ENCODE measurements around the gene GMNC.

The GMNC gene

DNA sequence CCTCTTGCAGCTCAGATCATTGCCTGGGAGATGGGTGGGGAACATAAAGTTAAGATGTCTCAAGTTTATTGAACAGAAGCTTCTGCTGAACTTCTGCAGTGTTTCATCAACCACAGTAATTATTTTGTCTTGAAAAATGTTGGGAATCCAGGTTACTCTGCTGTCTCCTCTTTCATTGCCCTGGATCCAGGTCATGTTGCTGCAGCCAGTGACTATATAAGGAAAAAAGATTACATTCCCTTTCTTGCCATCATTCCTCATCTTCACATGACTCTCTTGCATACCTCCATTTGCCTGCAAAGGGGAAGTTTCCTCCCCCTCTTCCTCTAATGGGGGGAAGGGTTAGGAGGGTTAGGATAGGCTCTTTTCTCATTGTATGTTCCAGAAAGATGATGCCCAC lies 15.1 kb downstream of the GMNC start:
- Histone ChIP-seq H3K4me3 (ENCODE audit: low read depth, low read length) (no peak overlapping the region), H3K27me3 (no peaks in the 10 kb centered on the region), H3K4me1 (no peaks in the 10 kb centered on the region), H3K36me3 (no peaks in the 10 kb centered on the region), H3K9me3 (no peaks in the 10 kb centered on the region)
- no peak for TF ChIP-seq CTCF (IDR thresholded peaks at IDR 0.05; ENCODE audit: low read depth, low read length)
- no peak for DNase-seq

- Histone ChIP-seq H3K36me3 (no peaks in the 10 kb centered on the region), H3K9me3 (no peaks in the 10 kb centered on the region), H3K4me1 (no peaks in the 10 kb centered on the region), H3K4me3 (ENCODE audit: low read depth, low read length) (no peak overlapping the region), H3K27me3 (no peaks in the 10 kb centered on the region)
- no peak for TF ChIP-seq CTCF (IDR thresholded peaks at IDR 0.05; ENCODE audit: low read depth, low read length)
- DNase-seq: no peak
Measured at GRCh38 chr3:190840146-190840545, 22.3 kb downstream of the GMNC start.

DNA sequence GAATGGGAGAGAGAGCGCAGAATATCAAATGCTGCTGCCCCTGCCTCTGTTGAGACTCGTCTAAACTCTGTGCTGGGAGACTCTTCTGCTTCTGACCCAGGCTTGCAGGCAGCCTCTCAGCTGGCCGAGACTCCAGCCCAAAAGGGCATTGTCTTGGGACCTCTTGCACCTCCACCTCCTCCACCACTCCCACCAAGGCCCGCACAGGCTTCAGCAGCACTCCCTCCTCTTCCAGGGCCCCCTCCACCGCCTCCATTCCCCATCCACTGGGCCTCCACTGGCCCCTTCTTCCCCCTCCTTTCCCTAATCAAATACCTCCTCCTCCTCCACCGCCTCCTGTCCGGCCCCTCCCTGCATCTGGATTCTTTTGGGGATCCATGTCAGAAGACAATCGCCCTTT lies 31.3 kb downstream of the GMNC start:
- H3K36me3 ChIP-seq: no peaks in the 10 kb centered on the region
- DNase-seq: no peak
- H3K4me1 ChIP-seq: no peaks in the 10 kb centered on the region
- H3K27me3 ChIP-seq: no peaks in the 10 kb centered on the region
- H3K9me3 ChIP-seq: no peaks in the 10 kb centered on the region
- no peak overlapping the region for H3K4me3 ChIP-seq (ENCODE audit: low read depth, low read length)
- no peak for TF ChIP-seq CTCF (IDR thresholded peaks at IDR 0.05; ENCODE audit: low read depth, low read length)

- DNase-seq: no peak
- Histone ChIP-seq H3K4me1 (no peaks in the 10 kb centered on the region), H3K4me3 (ENCODE audit: low read depth, low read length) (no peak overlapping the region), H3K9me3 (no peaks in the 10 kb centered on the region), H3K36me3 (no peaks in the 10 kb centered on the region), H3K27me3 (no peaks in the 10 kb centered on the region)
- TF ChIP-seq CTCF (IDR thresholded peaks at IDR 0.05; ENCODE audit: low read depth, low read length): no peak
Measured at GRCh38 chr3:190830031-190830430, 32.5 kb downstream of the GMNC start.

GRCh38 chr3:190826018-190826417 lies 36.5 kb downstream of the GMNC start:
- H3K27me3 ChIP-seq: no peaks in the 10 kb centered on the region
- no peak overlapping the region for H3K4me3 ChIP-seq (ENCODE audit: low read depth, low read length)
- TF ChIP-seq CTCF (IDR thresholded peaks at IDR 0.05; ENCODE audit: low read depth, low read length): no peak
- H3K9me3 ChIP-seq: no peaks in the 10 kb centered on the region
- H3K4me1 ChIP-seq: no peaks in the 10 kb centered on the region
- no peak for DNase-seq
- no peaks in the 10 kb centered on the region for H3K36me3 ChIP-seq

- TF ChIP-seq CTCF (IDR thresholded peaks at IDR 0.05; ENCODE audit: low read depth, low read length): no peak
- H3K27me3 ChIP-seq: no peaks in the 10 kb centered on the region
- no peaks in the 10 kb centered on the region for H3K4me1 ChIP-seq
- DNase-seq: no peak
- H3K4me3 ChIP-seq (ENCODE audit: low read depth, low read length): no peak overlapping the region
- H3K36me3 ChIP-seq: no peaks in the 10 kb centered on the region
- H3K9me3 ChIP-seq: no peaks in the 10 kb centered on the region
Measured at GRCh38 chr3:190825386-190826016, 37.0 kb downstream of the GMNC start.
